Neural progenitor cell (in vitro differentiated cells): ENCODE results near the gene VWA5B2.

Source experiments
- EZH2 ChIP-seq: fragments of 200-600 bp; sonication (generic); IDR thresholded peaks from 2 replicates; pipeline ENCODE4 v1.6.1; 2017; ENCODE audit warnings: antibody characterized with exemption, mild to moderate bottlenecking, moderate library complexity
- TF ChIP-seq, protein P1 (sequence below): fragments of 200-600 bp; sonication (generic); IDR thresholded peaks from 2 replicates; pipeline ENCODE4 v1.5.1; 2017; ENCODE audit warnings: antibody characterized with exemption, mild to moderate bottlenecking

DNA sequence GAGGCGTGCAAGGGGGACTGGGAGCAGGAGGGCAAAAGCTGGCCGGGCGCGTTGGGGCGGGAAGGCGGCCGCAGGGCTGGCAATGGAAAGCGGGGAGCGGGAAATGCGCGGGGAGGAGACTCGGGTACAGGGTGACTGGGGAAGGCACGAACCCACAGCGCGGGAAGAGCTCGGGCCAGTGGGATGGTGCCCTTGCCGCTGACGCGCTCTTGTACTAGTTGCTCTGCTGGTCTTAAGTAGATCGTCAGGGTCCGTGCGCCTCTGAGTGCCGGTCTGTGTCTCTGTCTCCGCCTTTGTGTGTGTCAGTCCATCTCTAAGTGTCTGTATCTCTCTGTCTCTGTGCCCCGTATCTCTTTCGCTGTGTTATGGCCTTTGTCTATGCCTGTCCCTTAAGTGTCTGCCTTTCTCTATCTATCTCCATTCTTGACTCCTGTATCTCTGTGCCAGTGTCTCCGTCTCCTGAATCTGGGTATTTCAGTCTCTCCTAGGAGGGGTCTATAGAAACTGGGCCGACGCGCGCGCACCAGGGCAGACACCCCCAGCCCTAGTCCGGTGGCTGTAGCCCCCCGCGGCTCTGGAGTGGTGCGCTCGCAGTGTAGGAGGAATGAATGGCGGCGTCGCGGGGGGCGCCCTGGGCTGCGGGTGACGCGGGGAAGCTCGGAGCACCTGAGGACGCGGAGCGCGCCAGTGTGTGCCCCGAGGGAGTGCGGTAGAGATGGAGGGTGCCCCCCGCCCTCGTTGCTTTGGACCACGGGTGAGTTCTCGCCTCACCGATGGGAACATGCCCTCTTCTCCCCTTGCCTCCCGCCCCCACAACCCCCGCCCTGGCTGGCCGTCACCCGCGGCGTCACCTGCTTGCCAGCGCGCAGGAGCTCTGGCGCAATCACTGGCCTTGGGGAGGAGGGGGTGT lies 32.7 kb downstream of the VWA5B2 start:
- peak; percentile 77 for TF ChIP-seq EZH2
- TF ChIP-seq, protein P1, sequence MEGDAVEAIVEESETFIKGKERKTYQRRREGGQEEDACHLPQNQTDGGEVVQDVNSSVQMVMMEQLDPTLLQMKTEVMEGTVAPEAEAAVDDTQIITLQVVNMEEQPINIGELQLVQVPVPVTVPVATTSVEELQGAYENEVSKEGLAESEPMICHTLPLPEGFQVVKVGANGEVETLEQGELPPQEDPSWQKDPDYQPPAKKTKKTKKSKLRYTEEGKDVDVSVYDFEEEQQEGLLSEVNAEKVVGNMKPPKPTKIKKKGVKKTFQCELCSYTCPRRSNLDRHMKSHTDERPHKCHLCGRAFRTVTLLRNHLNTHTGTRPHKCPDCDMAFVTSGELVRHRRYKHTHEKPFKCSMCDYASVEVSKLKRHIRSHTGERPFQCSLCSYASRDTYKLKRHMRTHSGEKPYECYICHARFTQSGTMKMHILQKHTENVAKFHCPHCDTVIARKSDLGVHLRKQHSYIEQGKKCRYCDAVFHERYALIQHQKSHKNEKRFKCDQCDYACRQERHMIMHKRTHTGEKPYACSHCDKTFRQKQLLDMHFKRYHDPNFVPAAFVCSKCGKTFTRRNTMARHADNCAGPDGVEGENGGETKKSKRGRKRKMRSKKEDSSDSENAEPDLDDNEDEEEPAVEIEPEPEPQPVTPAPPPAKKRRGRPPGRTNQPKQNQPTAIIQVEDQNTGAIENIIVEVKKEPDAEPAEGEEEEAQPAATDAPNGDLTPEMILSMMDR: no peak
